ENCODE data around the gene SLA2.
"Not testable (repeated sequence)": the region's sequence is repeated elsewhere in the genome, so short reads cannot be mapped to it uniquely, and the experiment has no call there.

Gene SLA2

GRCh38 chr20:36645353-36645752 is 643 bp downstream of the SLA2 start:
- H3K9me3 ChIP-seq (ENCODE audit: insufficient read depth, low read depth, low read length), result no peaks in the 10 kb centered on the region
- H3K9ac ChIP-seq (ENCODE audit: low read depth, low read length), result no peak overlapping the region
- no peaks in the 10 kb centered on the region for H3K36me3 ChIP-seq (ENCODE audit: insufficient read depth, low read length)
- no peak overlapping the region for H3K27ac ChIP-seq (ENCODE audit: low read depth, low read length)
- H3K27me3 ChIP-seq (ENCODE audit: insufficient read depth, low read length), result no peaks in the 10 kb centered on the region
- H3K4me3 ChIP-seq (ENCODE audit: low read length), result no peak overlapping the region
- WGBS, result 94% methylated on average over 7 of the region's 7 CpGs
- peaks cover 25% of the 10 kb centered on the region; the same call in 1 of the 2 replicates for H3K4me1 ChIP-seq (ENCODE audit: insufficient read depth, low read length)

- 88% methylated on average over 7 of the region's 7 CpGs for WGBS
- Histone ChIP-seq H3K4me3 (ENCODE audit: low read length) (no peak overlapping the region), H3K9me3 (ENCODE audit: insufficient read depth, low read depth, low read length) (no peaks in the 10 kb centered on the region)
Observed at GRCh38 chr20:36644706-36645095, 1.3 kb downstream of the SLA2 start.

GRCh38 chr20:36644032-36644705 is 1.8 kb downstream of the SLA2 start:
- Histone ChIP-seq H3K27me3 (ENCODE audit: insufficient read depth, low read length) (no peaks in the 10 kb centered on the region), H3K9me3 (ENCODE audit: insufficient read depth, low read depth, low read length) (no peaks in the 10 kb centered on the region), H3K9ac (ENCODE audit: low read depth, low read length) (no peak overlapping the region), H3K4me1 (ENCODE audit: insufficient read depth, low read length) (peaks cover 25% of the 10 kb centered on the region; the same call in 1 of the 2 replicates), H3K4me3 (ENCODE audit: low read length) (no peak overlapping the region), H3K27ac (ENCODE audit: low read depth, low read length) (no peak overlapping the region), H3K36me3 (ENCODE audit: insufficient read depth, low read length) (no peaks in the 10 kb centered on the region)
- 90% methylated on average over 5 of the region's 5 CpGs for WGBS

More at GRCh38 chr20:36644706-36645095, 1.3 kb downstream of the SLA2 start:
- H3K36me3 ChIP-seq (ENCODE audit: insufficient read depth, low read length), result no peaks in the 10 kb centered on the region
- no peak overlapping the region for H3K9ac ChIP-seq (ENCODE audit: low read depth, low read length)
- H3K27ac ChIP-seq (ENCODE audit: low read depth, low read length), result no peak overlapping the region
- H3K4me1 ChIP-seq (ENCODE audit: insufficient read depth, low read length), result peaks cover 25% of the 10 kb centered on the region; the same call in 1 of the 2 replicates
- H3K27me3 ChIP-seq (ENCODE audit: insufficient read depth, low read length), result no peaks in the 10 kb centered on the region

GRCh38 chr20:36642136-36642535 is 3.9 kb downstream of the SLA2 start:
- Histone ChIP-seq H3K4me1 (ENCODE audit: insufficient read depth, low read length) (peaks cover 22% of the 10 kb centered on the region; the same call in 1 of the 2 replicates), H3K36me3 (ENCODE audit: insufficient read depth, low read length) (no peaks in the 10 kb centered on the region), H3K27me3 (ENCODE audit: insufficient read depth, low read length) (no peaks in the 10 kb centered on the region), H3K9me3 (ENCODE audit: insufficient read depth, low read depth, low read length) (no peaks in the 10 kb centered on the region), H3K9ac (ENCODE audit: low read depth, low read length) (no peak overlapping the region), H3K4me3 (ENCODE audit: low read length) (no peak overlapping the region), H3K27ac (ENCODE audit: low read depth, low read length) (no peak overlapping the region)
- 96% methylated on average over 6 of the region's 6 CpGs for WGBS

DNA sequence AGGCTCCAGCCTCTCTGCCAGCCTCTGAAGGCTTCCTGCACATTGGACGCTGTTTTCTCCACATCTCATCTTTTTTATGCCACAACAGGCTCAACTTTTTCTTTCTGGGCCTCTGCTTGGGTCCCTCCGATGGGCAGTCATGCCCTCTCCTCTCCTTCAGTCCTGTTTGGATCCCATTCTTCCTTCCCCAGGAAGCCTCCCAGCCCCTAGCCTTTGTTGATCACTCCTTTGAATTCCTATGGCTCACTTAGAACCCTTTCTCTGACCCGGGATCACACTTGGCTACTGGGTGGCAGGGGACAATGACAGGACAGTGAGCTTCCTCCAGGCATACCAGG is 4.5 kb downstream of the SLA2 start:
- peaks cover 16% of the 10 kb centered on the region; the same call in 1 of the 2 replicates for H3K4me1 ChIP-seq (ENCODE audit: insufficient read depth, low read length)
- no peak overlapping the region for H3K27ac ChIP-seq (ENCODE audit: low read depth, low read length)
- 85% methylated on average over 3 of the region's 3 CpGs for WGBS
- no peaks in the 10 kb centered on the region for H3K36me3 ChIP-seq (ENCODE audit: insufficient read depth, low read length)
- H3K9me3 ChIP-seq (ENCODE audit: insufficient read depth, low read depth, low read length), result no peaks in the 10 kb centered on the region
- H3K9ac ChIP-seq (ENCODE audit: low read depth, low read length), result no peak overlapping the region
- no peak overlapping the region for H3K4me3 ChIP-seq (ENCODE audit: low read length)
- no peaks in the 10 kb centered on the region for H3K27me3 ChIP-seq (ENCODE audit: insufficient read depth, low read length)

GRCh38 chr20:36638876-36639400 is 7.1 kb downstream of the SLA2 start:
- 96% methylated on average over 11 of the region's 12 CpGs for WGBS
- H3K27ac ChIP-seq (ENCODE audit: low read depth, low read length); H3K4me1 ChIP-seq (ENCODE audit: insufficient read depth, low read length): not testable (repeated sequence)

GRCh38 chr20:36634342-36634741 is 11.7 kb downstream of the SLA2 start:
- Histone ChIP-seq H3K4me1 (ENCODE audit: insufficient read depth, low read length) (no peaks in the 10 kb centered on the region), H3K4me3 (ENCODE audit: low read length) (no peak overlapping the region), H3K9ac (ENCODE audit: low read depth, low read length) (no peak overlapping the region), H3K9me3 (ENCODE audit: insufficient read depth, low read depth, low read length) (no peaks in the 10 kb centered on the region), H3K27me3 (ENCODE audit: insufficient read depth, low read length) (no peaks in the 10 kb centered on the region), H3K27ac (ENCODE audit: low read depth, low read length) (no peak overlapping the region), H3K36me3 (ENCODE audit: insufficient read depth, low read length) (no peaks in the 10 kb centered on the region)
- WGBS, result 92% methylated on average over 11 of the region's 11 CpGs

More at GRCh38 chr20:36638876-36639400, 7.1 kb downstream of the SLA2 start:
- not testable (repeated sequence) for H3K4me3 ChIP-seq (ENCODE audit: low read length); H3K36me3 ChIP-seq (ENCODE audit: insufficient read depth, low read length); H3K9ac ChIP-seq (ENCODE audit: low read depth, low read length); H3K27me3 ChIP-seq (ENCODE audit: insufficient read depth, low read length); H3K9me3 ChIP-seq (ENCODE audit: insufficient read depth, low read depth, low read length)

GRCh38 chr20:36633285-36633772 is 12.7 kb downstream of the SLA2 start:
- Histone ChIP-seq H3K36me3 (ENCODE audit: insufficient read depth, low read length) (no peaks in the 10 kb centered on the region), H3K27ac (ENCODE audit: low read depth, low read length) (no peak overlapping the region), H3K27me3 (ENCODE audit: insufficient read depth, low read length) (no peaks in the 10 kb centered on the region), H3K4me1 (ENCODE audit: insufficient read depth, low read length) (no peaks in the 10 kb centered on the region), H3K4me3 (ENCODE audit: low read length) (no peak overlapping the region), H3K9me3 (ENCODE audit: insufficient read depth, low read depth, low read length) (no peaks in the 10 kb centered on the region), H3K9ac (ENCODE audit: low read depth, low read length) (no peak overlapping the region)
- 92% methylated on average over 9 of the region's 9 CpGs for WGBS

DNA sequence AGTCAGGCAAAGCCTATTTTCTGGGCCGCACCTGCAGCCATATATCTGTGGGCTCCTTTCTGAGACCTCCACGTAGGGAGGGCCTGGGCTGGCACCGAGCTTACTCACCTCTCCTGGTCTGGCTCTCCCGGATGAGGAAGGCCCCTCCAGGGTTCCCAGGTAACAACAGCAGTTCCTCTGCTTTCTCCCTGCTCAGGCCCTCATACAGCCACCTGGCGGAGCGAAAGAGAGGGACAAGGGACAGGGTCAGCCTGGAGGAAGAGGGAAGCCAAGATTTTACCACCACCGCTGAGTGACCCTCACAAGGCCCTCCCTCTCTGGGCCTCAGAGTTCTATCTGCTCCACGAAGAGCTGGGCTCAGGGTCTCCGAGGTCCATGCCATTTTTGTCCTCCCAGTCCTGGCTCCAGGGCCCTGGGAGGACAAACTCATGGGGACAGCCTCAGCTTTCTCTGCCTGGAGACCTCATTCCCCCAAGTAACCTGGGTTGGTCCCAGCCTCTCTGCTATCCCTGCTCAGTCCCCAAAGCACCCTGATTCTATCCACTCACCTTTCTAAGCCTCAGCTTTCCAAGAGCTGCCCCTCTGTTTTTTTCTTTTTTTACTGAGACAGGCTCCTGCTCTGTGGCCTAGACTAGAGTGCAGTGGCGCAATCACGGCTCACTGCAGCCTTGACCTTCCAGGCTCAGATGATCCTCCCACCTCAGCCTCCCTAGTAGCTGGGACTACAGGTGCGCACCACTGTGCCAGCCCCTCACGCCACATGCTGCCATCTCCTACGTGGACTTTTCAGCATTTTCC is 13.3 kb downstream of the SLA2 start:
- Histone ChIP-seq H3K9me3 (ENCODE audit: insufficient read depth, low read depth, low read length) (no peaks in the 10 kb centered on the region), H3K27me3 (ENCODE audit: insufficient read depth, low read length) (no peaks in the 10 kb centered on the region), H3K9ac (ENCODE audit: low read depth, low read length) (no peak overlapping the region), H3K4me1 (ENCODE audit: insufficient read depth, low read length) (no peaks in the 10 kb centered on the region), H3K36me3 (ENCODE audit: insufficient read depth, low read length) (no peaks in the 10 kb centered on the region), H3K4me3 (ENCODE audit: low read length) (no peak overlapping the region), H3K27ac (ENCODE audit: low read depth, low read length) (no peak overlapping the region)
- WGBS, result 81% methylated on average over 14 of the region's 14 CpGs

DNA sequence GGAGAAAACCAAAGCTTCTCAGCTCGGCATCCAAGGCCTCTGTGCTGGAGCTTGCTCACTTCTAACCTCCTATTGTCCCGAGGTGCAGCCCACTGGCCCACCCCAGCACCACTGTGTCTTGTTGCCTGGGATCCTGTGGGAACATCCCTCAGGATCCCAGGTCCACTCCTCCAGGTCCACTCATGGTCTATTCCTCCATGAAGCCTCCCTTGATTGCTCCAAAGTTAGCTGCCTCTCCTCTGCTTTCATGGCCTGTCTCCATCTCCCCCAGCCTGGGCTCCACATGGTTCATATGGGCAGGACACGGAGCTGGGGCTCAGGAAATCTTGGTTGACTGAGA is 13.9 kb downstream of the SLA2 start:
- Histone ChIP-seq H3K9ac (ENCODE audit: low read depth, low read length) (no peak overlapping the region), H3K9me3 (ENCODE audit: insufficient read depth, low read depth, low read length) (no peaks in the 10 kb centered on the region), H3K4me1 (ENCODE audit: insufficient read depth, low read length) (no peaks in the 10 kb centered on the region), H3K27me3 (ENCODE audit: insufficient read depth, low read length) (no peaks in the 10 kb centered on the region), H3K27ac (ENCODE audit: low read depth, low read length) (no peak overlapping the region), H3K4me3 (ENCODE audit: low read length) (no peak overlapping the region), H3K36me3 (ENCODE audit: insufficient read depth, low read length) (no peaks in the 10 kb centered on the region)
- 90% methylated on average over 3 of the region's 3 CpGs for WGBS

- WGBS, result 94% methylated on average over 6 of the region's 6 CpGs
Observed at GRCh38 chr20:36631646-36632045, 14.3 kb downstream of the SLA2 start.

More at GRCh38 chr20:36631646-36632045, 14.3 kb downstream of the SLA2 start:
- Histone ChIP-seq H3K27me3 (ENCODE audit: insufficient read depth, low read length) (no peaks in the 10 kb centered on the region), H3K36me3 (ENCODE audit: insufficient read depth, low read length) (no peaks in the 10 kb centered on the region), H3K4me1 (ENCODE audit: insufficient read depth, low read length) (no peaks in the 10 kb centered on the region), H3K9me3 (ENCODE audit: insufficient read depth, low read depth, low read length) (no peaks in the 10 kb centered on the region), H3K27ac (ENCODE audit: low read depth, low read length) (no peak overlapping the region), H3K4me3 (ENCODE audit: low read length) (no peak overlapping the region), H3K9ac (ENCODE audit: low read depth, low read length) (no peak overlapping the region)
